Fibroblast of lung (primary cell): ENCODE results near the gene TMCC1. TPM values are rescaled to one million over a fixed set of nuclear protein-coding genes. Genes with fewer than 3 reads are reported as not detected.

Experiments
- DNase-seq, 2 donors: peaks; one replicate each; pipeline versions ENCODE4 v3.0.0 to v3.0.0-alpha.2; 2010; ENCODE audit warnings: low read depth in 2 of 2
- H2AFZ ChIP-seq: 2 replicates; pipeline ENCODE4 v1.5.1; 2012; ENCODE audit warnings: low read length, control low read depth, inconsistent platforms
- H3K27ac ChIP-seq: 2 replicates; pipeline ENCODE4 v1.5.1; 2011; ENCODE audit warnings: low read length, control low read depth; ENCODE audit not compliant: insufficient read depth
- H3K27me3 ChIP-seq: 2 replicates; pipeline ENCODE4 v1.5.1; 2011; ENCODE audit warnings: mild to moderate bottlenecking, low read length; ENCODE audit not compliant: control insufficient read depth, insufficient read depth
- H3K36me3 ChIP-seq: 2 replicates; pipeline ENCODE4 v1.5.1; 2011; ENCODE audit warnings: low read length; ENCODE audit not compliant: control insufficient read depth, insufficient read depth
- H3K4me1 ChIP-seq: 2 replicates; pipeline ENCODE4 v1.5.1; 2011; ENCODE audit warnings: low read length; ENCODE audit not compliant: control insufficient read depth, insufficient read depth; ENCODE audit errors: extremely low read depth
- H3K4me2 ChIP-seq: 2 replicates; pipeline ENCODE4 v1.5.1; 2011; ENCODE audit warnings: low read length, control low read depth; ENCODE audit not compliant: insufficient read depth; ENCODE audit errors: extremely low read depth
- H3K4me3 ChIP-seq, 4 experiments: fragments of 200-600 bp in 1 of 4; sonication (generic) in 1 of 4; replicated peaks in 1 of 4; 2 replicates each; pipeline ENCODE4 v1.5.1; 2011 to 2016; ENCODE audit warnings: low read length in 4 of 4, low read depth in 3 of 4, mild to moderate bottlenecking in 3 of 4, control low read depth in 2 of 4, inconsistent platforms in 1 of 4, mixed read lengths in 1 of 4; ENCODE audit not compliant: insufficient read depth in 1 of 4; ENCODE audit errors: control extremely low read depth in 1 of 4
- H3K79me2 ChIP-seq: 2 replicates; pipeline ENCODE4 v1.5.1; 2012; ENCODE audit warnings: mild to moderate bottlenecking, low read length, inconsistent platforms; ENCODE audit not compliant: control insufficient read depth, insufficient read depth
- H3K9ac ChIP-seq: 2 replicates; pipeline ENCODE4 v1.5.1; 2011; ENCODE audit warnings: mild to moderate bottlenecking, low read length, control low read depth; ENCODE audit not compliant: insufficient read depth
- H3K9me3 ChIP-seq: 2 replicates; pipeline ENCODE4 v1.5.1; 2012; ENCODE audit warnings: low read depth, low read length; ENCODE audit not compliant: control insufficient read depth, insufficient read depth
- H4K20me1 ChIP-seq: 2 replicates; pipeline ENCODE4 v1.5.1; 2011; ENCODE audit warnings: low read length; ENCODE audit not compliant: control insufficient read depth, insufficient read depth; ENCODE audit errors: extremely low read depth
- EZH2 ChIP-seq: IDR thresholded peaks from 2 replicates; pipeline ENCODE4 v1.5.1; 2012; ENCODE audit warnings: low read length, control low read depth, mild to moderate bottlenecking; ENCODE audit errors: missing control alignments
- polyA plus RNA-seq, 2 donors: library from polyadenylated mRNA; depleted of rRNA in 1 of 2; stranded (reverse) in 1 of 2; unstranded in 1 of 2; fragments of >200 nt; gene quantifications; 2 replicates each; pipeline ENCODE4 v1.2.1, GENCODE V29; 2011 to 2012; ENCODE audit warnings: missing spikeins in 1 of 2
- total RNA-seq: library from RNA; depleted of rRNA; stranded (reverse); fragments of >200 nt; gene quantifications from 2 replicates; pipeline ENCODE4 v1.2.1, GENCODE V29; 2014
- TF ChIP-seq, protein P1 (sequence below), 2 donors: IDR thresholded peaks in 1 of 2; conservative IDR thresholded peaks in 1 of 2; 1 replicate in 1 of 2; 2 replicates in 1 of 2; pipeline ENCODE4 v1.5.1; 2011 to 2012; ENCODE audit warnings: low read length in 2 of 2, control low read depth in 1 of 2, inconsistent platforms in 1 of 2, low read depth in 1 of 2, mild to moderate bottlenecking in 1 of 2

TMCC1 gene
- total and polyA plus RNA-seq, 2 donors (not counting 1 experiment from before 2014, with no cell fraction given): 16.2 to 16.8 TPM

DNA sequence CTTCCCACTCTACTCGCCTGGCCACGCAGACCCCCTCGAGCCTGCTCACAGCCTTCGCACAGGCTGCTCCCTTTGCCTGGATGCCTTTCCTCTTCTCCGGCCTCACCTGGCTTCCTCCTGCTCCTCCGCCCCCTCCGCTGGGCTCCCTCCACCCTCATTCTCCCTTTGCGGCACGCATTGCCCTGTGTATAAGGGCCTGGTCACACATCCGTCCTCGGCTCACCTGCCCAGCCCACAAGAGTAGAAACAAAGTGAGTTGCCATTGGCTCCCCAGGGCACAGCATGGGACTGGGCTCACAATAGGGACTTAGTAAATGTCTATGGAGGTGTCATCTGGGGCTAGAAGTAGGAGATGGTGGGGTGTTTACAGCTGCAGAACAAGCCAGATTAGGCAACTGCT lies 291.2 kb downstream of the TMCC1 start:
- no peaks in the 10 kb centered on the region for H3K36me3 ChIP-seq
- peak overlapping the region; percentile 40 for H3K4me2 ChIP-seq
- H3K27ac ChIP-seq: no peak overlapping the region
- H3K79me2 ChIP-seq: peaks cover 85% of the 10 kb centered on the region
- TF ChIP-seq EZH2: no peak
- TF ChIP-seq, protein P1, sequence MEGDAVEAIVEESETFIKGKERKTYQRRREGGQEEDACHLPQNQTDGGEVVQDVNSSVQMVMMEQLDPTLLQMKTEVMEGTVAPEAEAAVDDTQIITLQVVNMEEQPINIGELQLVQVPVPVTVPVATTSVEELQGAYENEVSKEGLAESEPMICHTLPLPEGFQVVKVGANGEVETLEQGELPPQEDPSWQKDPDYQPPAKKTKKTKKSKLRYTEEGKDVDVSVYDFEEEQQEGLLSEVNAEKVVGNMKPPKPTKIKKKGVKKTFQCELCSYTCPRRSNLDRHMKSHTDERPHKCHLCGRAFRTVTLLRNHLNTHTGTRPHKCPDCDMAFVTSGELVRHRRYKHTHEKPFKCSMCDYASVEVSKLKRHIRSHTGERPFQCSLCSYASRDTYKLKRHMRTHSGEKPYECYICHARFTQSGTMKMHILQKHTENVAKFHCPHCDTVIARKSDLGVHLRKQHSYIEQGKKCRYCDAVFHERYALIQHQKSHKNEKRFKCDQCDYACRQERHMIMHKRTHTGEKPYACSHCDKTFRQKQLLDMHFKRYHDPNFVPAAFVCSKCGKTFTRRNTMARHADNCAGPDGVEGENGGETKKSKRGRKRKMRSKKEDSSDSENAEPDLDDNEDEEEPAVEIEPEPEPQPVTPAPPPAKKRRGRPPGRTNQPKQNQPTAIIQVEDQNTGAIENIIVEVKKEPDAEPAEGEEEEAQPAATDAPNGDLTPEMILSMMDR (conservative IDR thresholded peaks at IDR 0.05 in 1 of 2, IDR thresholded peaks at IDR 0.05 in 1 of 2; ENCODE audit: low read depth in 1 of 2, low read length in 2 of 2): no peak
- H3K9ac ChIP-seq: no peak overlapping the region
- no peaks in the 10 kb centered on the region for H4K20me1 ChIP-seq
- H3K27me3 ChIP-seq: no peaks in the 10 kb centered on the region
- H2AFZ ChIP-seq: no peak overlapping the region
- no peaks in the 10 kb centered on the region for H3K9me3 ChIP-seq
- H3K4me3 ChIP-seq: peak overlapping the region in 2 of 4 experiments; percentile 73 to 77
- no peak for DNase-seq
- peaks cover 45% of the 10 kb centered on the region for H3K4me1 ChIP-seq

DNA sequence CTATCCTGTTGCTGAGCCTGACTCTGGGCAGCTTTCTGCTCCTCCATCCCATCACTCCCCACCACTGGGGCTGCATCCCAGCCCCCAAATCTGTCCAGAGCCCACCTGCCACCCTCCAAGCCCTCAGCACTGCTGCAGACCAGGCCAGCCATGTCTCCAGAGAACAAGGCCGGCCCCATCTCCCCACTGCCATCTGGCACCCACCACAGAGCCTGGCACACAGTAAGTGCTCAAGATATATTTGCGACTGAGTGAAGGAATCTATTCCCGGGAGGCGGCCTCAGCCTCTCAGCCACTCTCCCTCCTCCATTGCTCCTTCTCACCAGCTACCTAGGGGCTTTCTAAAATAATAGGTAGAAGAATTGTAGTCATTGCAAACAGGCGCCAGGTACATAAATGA lies 291.8 kb downstream of the TMCC1 start:
- DNase-seq: no peak
- Histone ChIP-seq H3K27me3 (no peaks in the 10 kb centered on the region), H4K20me1 (no peaks in the 10 kb centered on the region), H3K9me3 (no peaks in the 10 kb centered on the region), H3K4me1 (peaks cover 51% of the 10 kb centered on the region), H3K9ac (no peak overlapping the region), H3K4me2 (no peak overlapping the region), H3K79me2 (peaks cover 85% of the 10 kb centered on the region), H3K36me3 (no peaks in the 10 kb centered on the region), H3K27ac (no peak overlapping the region), H2AFZ (no peak overlapping the region), H3K4me3 (no peak overlapping the region)
- TF ChIP-seq, protein P1 (conservative IDR thresholded peaks at IDR 0.05 in 1 of 2, IDR thresholded peaks at IDR 0.05 in 1 of 2; ENCODE audit: low read depth in 1 of 2, low read length in 2 of 2): no peak
- no peak for TF ChIP-seq EZH2

DNA sequence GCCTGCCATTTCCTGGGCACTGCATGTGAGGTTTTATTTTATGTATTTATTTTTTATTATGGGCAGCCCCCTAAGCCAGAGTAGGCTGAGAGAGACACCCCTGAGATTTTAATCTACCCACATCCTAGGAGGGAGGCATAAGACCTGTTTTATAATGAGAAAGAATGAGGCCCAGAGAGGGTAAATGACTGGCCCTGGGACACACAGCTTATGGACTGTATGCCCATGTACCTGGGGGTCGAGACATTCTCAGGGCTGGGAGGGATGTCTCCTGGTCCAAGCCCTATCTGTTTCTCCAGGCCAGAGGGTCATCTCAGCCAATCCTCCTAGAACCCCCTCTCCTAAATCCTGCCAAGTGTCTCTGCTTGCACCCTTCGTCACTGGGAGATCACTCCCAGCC lies 293.2 kb downstream of the TMCC1 start:
- H3K4me2 ChIP-seq: no peak overlapping the region
- H3K9me3 ChIP-seq: no peaks in the 10 kb centered on the region
- no peak for DNase-seq
- H3K36me3 ChIP-seq: no peaks in the 10 kb centered on the region
- H3K27me3 ChIP-seq: no peaks in the 10 kb centered on the region
- no peak overlapping the region for H2AFZ ChIP-seq
- no peak for TF ChIP-seq EZH2
- TF ChIP-seq, protein P1 (conservative IDR thresholded peaks at IDR 0.05 in 1 of 2, IDR thresholded peaks at IDR 0.05 in 1 of 2; ENCODE audit: low read depth in 1 of 2, low read length in 2 of 2): no peak
- H3K4me3 ChIP-seq: no peak overlapping the region
- no peak overlapping the region for H3K27ac ChIP-seq
- H3K9ac ChIP-seq: no peak overlapping the region
- H3K79me2 ChIP-seq: peaks cover 82% of the 10 kb centered on the region
- H3K4me1 ChIP-seq: peaks cover 62% of the 10 kb centered on the region
- H4K20me1 ChIP-seq: no peaks in the 10 kb centered on the region
